Esophagus muscularis mucosa (tissue), 4 donors: ENCODE data around the gene CYP46A1. TPM values are rescaled to one million over a fixed set of nuclear protein-coding genes. Genes with fewer than 3 reads are reported as not detected.

Experiments used
- DNase-seq: peaks from one replicate; pipeline ENCODE4 v3.0.0-alpha.2; 2017; ENCODE audit errors: extremely low spot score
- H3K27ac ChIP-seq, 4 donors: fragments of 200-600 bp; sonication (generic); replicated peaks in 1 of 4; 1 replicate in 3 of 4; 2 replicates in 1 of 4; pipeline ENCODE4 v1.5.1; 2016 to 2019; ENCODE audit warnings: mild to moderate bottlenecking in 1 of 4
- H3K27me3 ChIP-seq, 4 donors: fragments of 200-600 bp; sonication (generic); one replicate each; pipeline versions ENCODE4 v1.5.1 to v1.6.0; 2016 to 2019
- H3K36me3 ChIP-seq, 4 donors: fragments of 200-600 bp; sonication (generic); one replicate each; pipeline ENCODE4 v1.5.1; 2016 to 2019
- H3K4me1 ChIP-seq, 4 donors: fragments of 200-600 bp; sonication (generic); one replicate each; pipeline ENCODE4 v1.5.1; 2016 to 2019
- H3K4me3 ChIP-seq, 4 donors: fragments of 200-600 bp; sonication (generic); 1 replicate in 2 of 4; 2 replicates in 2 of 4; pipeline ENCODE4 v1.5.1; 2016 to 2019; ENCODE audit warnings: mild to moderate bottlenecking in 4 of 4, moderate library complexity in 1 of 4
- H3K9me3 ChIP-seq, 4 donors: fragments of 200-600 bp; sonication (generic); 1 replicate in 3 of 4; 2 replicates in 1 of 4; pipeline ENCODE4 v1.5.1; 2016 to 2019
- CTCF ChIP-seq, 3 experiments: fragments of 200-600 bp in 2 of 3; fragments of 450-650 bp in 1 of 3; sonication (generic) in 2 of 3; IDR thresholded peaks; one replicate each; pipeline ENCODE4 v1.5.1; 2017 to 2019; ENCODE audit warnings: antibody characterized with exemption in 3 of 3, mild to moderate bottlenecking in 2 of 3, moderate library complexity in 1 of 3
- EP300 ChIP-seq: sonication (generic); formaldehyde crosslinking; IDR thresholded peaks from one replicate; pipeline ENCODE4 v1.6.1; 2017; ENCODE audit warnings: antibody characterized with exemption
- POLR2A ChIP-seq: fragments of 450-650 bp; IDR thresholded peaks from one replicate; pipeline ENCODE4 v1.6.1; 2017; ENCODE audit warnings: antibody characterized with exemption, moderate library complexity, mild to moderate bottlenecking, low read depth
- POLR2AphosphoS5 ChIP-seq, 2 donors: sonication (generic); formaldehyde crosslinking; IDR thresholded peaks; one replicate each; pipeline ENCODE4 v1.6.1; 2017; ENCODE audit warnings: antibody characterized with exemption in 2 of 2
- WGBS: methylation state at CpG from one replicate; pipeline ENCODE4 v1.1.5; 2018; 5-methylcytosine and 5-hydroxymethylcytosine counted together
- intact Hi-C: fragments of 100-400 bp; cut with DNase I; formaldehyde crosslinking; loops from one replicate; pipeline ENCODE4 v1.15.1; 2023
- total RNA-seq, 4 donors: library from RNA; depleted of rRNA; stranded (reverse); fragments of >200 nt; gene quantifications; one replicate each; pipeline versions ENCODE4 v1.1.0 to v1.2.1, GENCODE V29; 2016

The CYP46A1 gene
- total RNA-seq, 4 donors from 2014 or later, result 1.2 to 2.5 (median 1.9) TPM

GRCh38 chr14:99749763-99750715 lies 65.9 kb downstream of the CYP46A1 start:
- H3K27ac ChIP-seq, result peak overlapping the region; percentile 82 to 87 (median 84)
- peaks cover 88 to 97% (median 96%) of the 10 kb centered on the region in 4 donors for H3K4me1 ChIP-seq
- DNase-seq, result no peak
- no peaks in the 10 kb centered on the region for H3K9me3 ChIP-seq
- TF ChIP-seq EP300, result no peak
- TF ChIP-seq POLR2AphosphoS5 (IDR thresholded peaks at IDR 0.05), result peak in 1 of 2 donors; percentile 16
- H3K4me3 ChIP-seq, result peak overlapping the region in 1 of 4 donors; percentile 17
- WGBS, result 94% methylated on average over 2 of the region's 23 CpGs
- no peaks in the 10 kb centered on the region for H3K36me3 ChIP-seq
- H3K27me3 ChIP-seq, result no peaks in the 10 kb centered on the region
- intact Hi-C loops, result no loop called here

- H3K27me3 ChIP-seq, result no peaks in the 10 kb centered on the region
- H3K36me3 ChIP-seq, result no peaks in the 10 kb centered on the region
- WGBS, result 96% methylated on average over 7 of the region's 11 CpGs
- peaks cover 88 to 97% (median 96%) of the 10 kb centered on the region in 4 donors for H3K4me1 ChIP-seq
- intact Hi-C loops, result no loop called here
- DNase-seq, result no peak
- H3K4me3 ChIP-seq, result no peak overlapping the region
- TF ChIP-seq POLR2AphosphoS5 (IDR thresholded peaks at IDR 0.05), result no peak
- no peak for TF ChIP-seq POLR2A
- TF ChIP-seq CTCF (IDR thresholded peaks at IDR 0.05), result no peak
- no peak for TF ChIP-seq EP300
- H3K9me3 ChIP-seq, result no peaks in the 10 kb centered on the region
- H3K27ac ChIP-seq, result peak overlapping the region; percentile 82 to 87 (median 84)
Measured at GRCh38 chr14:99750746-99751450, 66.8 kb downstream of the CYP46A1 start.

DNA sequence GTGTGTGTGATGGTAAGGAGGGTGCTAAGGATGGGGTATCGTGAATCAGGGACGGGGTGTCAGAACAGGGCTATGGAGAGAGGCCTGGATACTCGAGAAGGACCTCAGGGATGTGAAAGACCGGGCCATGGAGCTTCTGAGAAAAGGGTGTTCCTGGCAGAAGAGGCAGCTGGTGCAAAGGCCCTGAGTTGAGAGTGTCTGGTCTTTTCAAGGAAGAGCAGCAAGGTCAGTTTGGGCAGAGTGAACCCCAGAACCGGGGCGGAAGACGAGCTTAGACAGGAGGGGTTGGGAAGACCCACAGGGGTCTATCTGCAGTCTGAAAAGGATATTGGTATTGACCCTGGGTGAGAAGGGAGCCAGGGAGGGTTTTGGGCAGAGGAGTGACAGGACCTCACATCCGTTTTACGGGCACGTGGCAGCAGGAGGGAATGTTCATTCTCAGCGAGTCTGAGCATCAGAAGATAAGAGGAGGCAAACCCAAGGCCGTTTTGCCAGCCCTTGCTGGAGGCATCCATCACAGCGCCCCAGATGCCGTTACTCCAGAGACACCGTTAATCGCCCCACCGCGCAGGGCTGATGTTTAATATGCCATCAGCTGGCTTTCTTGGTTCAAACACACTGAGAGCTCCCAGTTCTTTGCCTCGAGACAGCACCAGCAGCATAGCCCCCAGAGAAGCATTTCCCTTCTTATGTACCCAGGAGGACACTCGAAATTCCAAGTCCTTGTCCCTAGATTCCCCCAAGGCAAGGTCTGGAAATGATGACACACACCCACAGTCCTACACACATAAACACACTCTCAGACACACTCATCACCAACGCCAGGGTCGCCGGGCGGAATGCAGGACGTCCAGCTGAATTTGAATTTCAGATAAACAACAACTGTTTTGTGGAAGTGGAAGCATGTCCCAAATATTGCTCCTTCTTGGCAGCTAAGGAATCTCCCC lies 67.7 kb downstream of the CYP46A1 start:
- H3K4me1 ChIP-seq, result peaks cover 86 to 97% (median 96%) of the 10 kb centered on the region in 4 donors
- 57% methylated on average over 25 of the region's 25 CpGs for WGBS
- no peak overlapping the region for H3K4me3 ChIP-seq
- DNase-seq, result no peak
- H3K27me3 ChIP-seq, result no peaks in the 10 kb centered on the region
- H3K36me3 ChIP-seq, result no peaks in the 10 kb centered on the region
- TF ChIP-seq POLR2A (no peak), POLR2AphosphoS5 (IDR thresholded peaks at IDR 0.05) (no peak), CTCF (IDR thresholded peaks at IDR 0.05) (no peak), EP300 (no peak)
- intact Hi-C loops, result no loop called here
- H3K9me3 ChIP-seq, result no peaks in the 10 kb centered on the region
- H3K27ac ChIP-seq, result peak overlapping the region; percentile 82 to 87 (median 84)

DNA sequence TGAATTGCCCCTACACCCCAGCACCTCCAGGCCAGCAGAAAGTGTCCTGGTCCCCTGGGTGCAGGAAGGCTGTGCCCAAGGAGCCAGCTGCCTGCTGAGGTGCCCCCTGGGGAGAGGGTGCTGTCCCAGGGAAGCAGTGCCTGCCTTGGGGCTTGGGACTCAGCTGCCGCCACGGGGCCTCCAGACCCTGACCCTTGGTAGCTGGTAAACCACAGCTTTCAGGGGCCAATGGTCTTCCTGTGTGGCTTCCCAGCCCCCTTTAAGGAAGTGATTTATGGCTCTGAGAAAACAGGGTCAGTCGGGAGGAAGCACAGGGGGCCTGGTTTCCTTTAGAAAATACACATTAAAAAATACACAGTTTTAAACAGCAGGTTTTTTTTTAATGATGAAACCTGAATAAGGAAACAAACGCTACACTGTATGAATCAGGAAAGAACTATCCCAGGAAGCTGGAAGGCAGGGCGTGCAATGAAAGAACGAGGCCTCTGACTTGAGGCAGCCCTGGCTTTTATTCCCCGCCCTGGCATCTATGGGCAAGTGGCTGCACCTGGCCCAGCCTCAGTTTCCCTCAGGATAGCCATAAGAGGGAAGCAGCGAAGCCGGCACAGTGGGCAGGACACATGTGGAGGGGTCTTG lies 68.5 kb downstream of the CYP46A1 start:
- Histone ChIP-seq H3K27me3 (no peaks in the 10 kb centered on the region), H3K4me1 (peaks cover 80 to 96% (median 91%) of the 10 kb centered on the region in 4 donors), H3K36me3 (no peaks in the 10 kb centered on the region), H3K4me3 (no peak overlapping the region), H3K27ac (peak overlapping the region; percentile 82 to 87 (median 84)), H3K9me3 (no peaks in the 10 kb centered on the region)
- WGBS, result 28% methylated on average over 9 of the region's 9 CpGs
- no peak for DNase-seq
- intact Hi-C loops, result no loop called here
- no peak for TF ChIP-seq POLR2AphosphoS5 (IDR thresholded peaks at IDR 0.05)
- no peak for TF ChIP-seq EP300
- TF ChIP-seq CTCF (IDR thresholded peaks at IDR 0.05), result no peak
- TF ChIP-seq POLR2A, result no peak
